Natural killer cell treated with Interleukin-12 subunit alpha and Interleukin-12 subunit beta and Interleukin-15 and Interleukin-18, amount 100 ng/mL, for 72 hours (primary cell): ENCODE data around the gene LONRF2. TPM values are rescaled to one million over a fixed set of nuclear protein-coding genes. Genes with fewer than 3 reads are reported as not detected.

Experiments
- ATAC-seq, 2 donors: fragments of 150-1000 bp; cut with Tn5 transposase in 1 of 2; sonication (Bioruptor Pico), chemical (Tn5 transposase) in 1 of 2; 2 replicates each; pipeline ENCODE4 v1.10.0; 2021
- DNase-seq: peaks from one replicate; pipeline ENCODE4 v3.0.0; 2022; ENCODE audit warnings: low spot score
- H3K27ac Mint-ChIP-seq, 2 donors: 1 replicate in 1 of 2; 2 replicates in 1 of 2; pipeline ENCODE4 v1.8.0; 2022; ENCODE audit warnings: mixed read lengths in 2 of 2, mild to moderate bottlenecking in 1 of 2, moderate library complexity in 1 of 2
- H3K27me3 Mint-ChIP-seq, 2 donors: 1 replicate in 1 of 2; 2 replicates in 1 of 2; pipeline ENCODE4 v1.8.0; 2022; ENCODE audit warnings: mixed read lengths in 2 of 2
- H3K36me3 Mint-ChIP-seq: one replicate; pipeline ENCODE4 v1.8.0; 2022; ENCODE audit warnings: mixed read lengths
- H3K4me1 Mint-ChIP-seq, 2 donors: 1 replicate in 1 of 2; 2 replicates in 1 of 2; pipeline ENCODE4 v1.8.0; 2022; ENCODE audit warnings: low read depth in 2 of 2, mixed read lengths in 2 of 2, mild to moderate bottlenecking in 1 of 2
- H3K4me3 Mint-ChIP-seq: one replicate; pipeline ENCODE4 v1.8.0; 2022; ENCODE audit warnings: mixed read lengths
- H3K9me3 Mint-ChIP-seq: 2 replicates; pipeline ENCODE4 v1.8.0; 2022; ENCODE audit warnings: mixed read lengths
- total RNA-seq, 2 donors: library from RNA; stranded (reverse); gene quantifications; one replicate each; pipeline ENCODE4 v1.2.3, GENCODE V29; 2022

LONRF2 gene
- total RNA-seq, 2 donors from 2014 or later: not detected

- ATAC-seq: no peak
- no peaks in the 10 kb centered on the region for H3K27me3 Mint-ChIP-seq
- H3K4me3 Mint-ChIP-seq: no peak overlapping the region
- no peaks in the 10 kb centered on the region for H3K36me3 Mint-ChIP-seq
- no peak overlapping the region for H3K27ac Mint-ChIP-seq
- H3K9me3 Mint-ChIP-seq: no peaks in the 10 kb centered on the region
- no peak for DNase-seq
- no peaks in the 10 kb centered on the region for H3K4me1 Mint-ChIP-seq
These were observed 58.2 kb downstream of the LONRF2 start for GRCh38 chr2:100264121-100264520.

- Mint-ChIP-seq H3K27ac (no peak overlapping the region), H3K36me3 (no peaks in the 10 kb centered on the region), H3K4me1 (no peaks in the 10 kb centered on the region), H3K4me3 (no peak overlapping the region), H3K9me3 (no peaks in the 10 kb centered on the region), H3K27me3 (no peaks in the 10 kb centered on the region)
- DNase-seq (no peak), ATAC-seq (peak in 1 of 2 donors; percentile 67)
These were observed 59.6 kb downstream of the LONRF2 start for GRCh38 chr2:100262555-100263320.

- no peaks in the 10 kb centered on the region for H3K4me1 Mint-ChIP-seq
- H3K27ac Mint-ChIP-seq: no peak overlapping the region
- no peaks in the 10 kb centered on the region for H3K36me3 Mint-ChIP-seq
- H3K27me3 Mint-ChIP-seq: no peaks in the 10 kb centered on the region
- H3K9me3 Mint-ChIP-seq: no peaks in the 10 kb centered on the region
- DNase-seq: no peak
- ATAC-seq: no peak
- no peak overlapping the region for H3K4me3 Mint-ChIP-seq
These were observed 60.3 kb downstream of the LONRF2 start for GRCh38 chr2:100262046-100262445.

GRCh38 chr2:100260712-100261620 lies 61.3 kb downstream of the LONRF2 start:
- Mint-ChIP-seq H3K27ac (no peak overlapping the region), H3K36me3 (no peaks in the 10 kb centered on the region), H3K4me1 (no peaks in the 10 kb centered on the region), H3K4me3 (no peak overlapping the region), H3K27me3 (no peaks in the 10 kb centered on the region), H3K9me3 (no peaks in the 10 kb centered on the region)
- DNase-seq (no peak), ATAC-seq (no peak)

GRCh38 chr2:100259106-100259505 lies 63.2 kb downstream of the LONRF2 start:
- H3K9me3 Mint-ChIP-seq: no peaks in the 10 kb centered on the region
- ATAC-seq: no peak
- no peak overlapping the region for H3K4me3 Mint-ChIP-seq
- DNase-seq: no peak
- H3K27me3 Mint-ChIP-seq: no peaks in the 10 kb centered on the region
- H3K36me3 Mint-ChIP-seq: no peaks in the 10 kb centered on the region
- H3K27ac Mint-ChIP-seq: no peak overlapping the region
- H3K4me1 Mint-ChIP-seq: no peaks in the 10 kb centered on the region

- Mint-ChIP-seq H3K27ac (no peak overlapping the region), H3K4me1 (no peaks in the 10 kb centered on the region), H3K4me3 (no peak overlapping the region), H3K36me3 (no peaks in the 10 kb centered on the region), H3K9me3 (no peaks in the 10 kb centered on the region), H3K27me3 (no peaks in the 10 kb centered on the region)
- ATAC-seq (no peak), DNase-seq (no peak)
These were observed 64.4 kb downstream of the LONRF2 start for GRCh38 chr2:100257939-100258338.

GRCh38 chr2:100256849-100257248 lies 65.5 kb downstream of the LONRF2 start:
- no peaks in the 10 kb centered on the region for H3K27me3 Mint-ChIP-seq
- no peaks in the 10 kb centered on the region for H3K36me3 Mint-ChIP-seq
- no peak overlapping the region for H3K27ac Mint-ChIP-seq
- ATAC-seq (no peak), DNase-seq (no peak)
- no peaks in the 10 kb centered on the region for H3K4me1 Mint-ChIP-seq
- no peak overlapping the region for H3K4me3 Mint-ChIP-seq
- H3K9me3 Mint-ChIP-seq: no peaks in the 10 kb centered on the region

- no peak for ATAC-seq
- DNase-seq: no peak
- no peak overlapping the region for H3K27ac Mint-ChIP-seq
- no peak overlapping the region for H3K4me3 Mint-ChIP-seq
- no peaks in the 10 kb centered on the region for H3K9me3 Mint-ChIP-seq
- H3K4me1 Mint-ChIP-seq: no peaks in the 10 kb centered on the region
- H3K36me3 Mint-ChIP-seq: no peaks in the 10 kb centered on the region
- no peaks in the 10 kb centered on the region for H3K27me3 Mint-ChIP-seq
These were observed 65.9 kb downstream of the LONRF2 start for GRCh38 chr2:100256416-100256815.

GRCh38 chr2:100254646-100255210 lies 67.6 kb downstream of the LONRF2 start:
- Mint-ChIP-seq H3K9me3 (no peaks in the 10 kb centered on the region), H3K27me3 (peaks cover 0 to 2% of the 10 kb centered on the region in 2 donors), H3K4me3 (no peak overlapping the region), H3K4me1 (no peaks in the 10 kb centered on the region), H3K36me3 (no peaks in the 10 kb centered on the region), H3K27ac (no peak overlapping the region)
- ATAC-seq: no peak
- DNase-seq: no peak

GRCh38 chr2:100253786-100254185 lies 68.5 kb downstream of the LONRF2 start:
- no peaks in the 10 kb centered on the region for H3K9me3 Mint-ChIP-seq
- no peaks in the 10 kb centered on the region for H3K36me3 Mint-ChIP-seq
- no peak overlapping the region for H3K27ac Mint-ChIP-seq
- ATAC-seq (no peak), DNase-seq (no peak)
- peaks cover 0 to 2% of the 10 kb centered on the region in 2 donors for H3K27me3 Mint-ChIP-seq
- no peak overlapping the region for H3K4me3 Mint-ChIP-seq
- H3K4me1 Mint-ChIP-seq: no peaks in the 10 kb centered on the region

GRCh38 chr2:100252811-100253698 lies 69.2 kb downstream of the LONRF2 start:
- Mint-ChIP-seq H3K4me3 (no peak overlapping the region), H3K27ac (no peak overlapping the region), H3K4me1 (no peaks in the 10 kb centered on the region), H3K36me3 (no peaks in the 10 kb centered on the region), H3K27me3 (peaks cover 0 to 4% of the 10 kb centered on the region in 2 donors), H3K9me3 (no peaks in the 10 kb centered on the region)
- no peak for ATAC-seq
- no peak for DNase-seq

GRCh38 chr2:100250645-100251044 lies 71.7 kb downstream of the LONRF2 start:
- H3K4me1 Mint-ChIP-seq: no peaks in the 10 kb centered on the region
- H3K4me3 Mint-ChIP-seq: no peak overlapping the region
- H3K27ac Mint-ChIP-seq: no peak overlapping the region
- peaks cover 9 to 10% of the 10 kb centered on the region in 2 donors for H3K27me3 Mint-ChIP-seq
- ATAC-seq: no peak
- H3K36me3 Mint-ChIP-seq: no peaks in the 10 kb centered on the region
- no peak for DNase-seq
- no peaks in the 10 kb centered on the region for H3K9me3 Mint-ChIP-seq

- H3K9me3 Mint-ChIP-seq: no peaks in the 10 kb centered on the region
- no peak for ATAC-seq
- peaks cover 9 to 10% of the 10 kb centered on the region in 2 donors for H3K27me3 Mint-ChIP-seq
- DNase-seq: no peak
- no peaks in the 10 kb centered on the region for H3K36me3 Mint-ChIP-seq
- no peaks in the 10 kb centered on the region for H3K4me1 Mint-ChIP-seq
- H3K27ac Mint-ChIP-seq: no peak overlapping the region
- no peak overlapping the region for H3K4me3 Mint-ChIP-seq
These were observed 73.3 kb downstream of the LONRF2 start for GRCh38 chr2:100248971-100249370.
